Breast epithelium (tissue), 4 donors: ENCODE results near the gene TEX10. TPM values are rescaled to one million over a fixed set of nuclear protein-coding genes. Genes with fewer than 3 reads are reported as not detected.

Source experiments
- DNase-seq, 2 donors: peaks; one replicate each; pipeline ENCODE4 v3.0.0-alpha.2; 2019; ENCODE audit warnings: low spot score in 2 of 2
- H3K27ac ChIP-seq, 2 donors: fragments of 200-600 bp; sonication (generic) in 1 of 2; one replicate each; pipeline ENCODE4 v1.5.1; 2016 to 2019; ENCODE audit warnings: mild to moderate bottlenecking in 1 of 2
- H3K27me3 ChIP-seq, 2 donors: fragments of 200-600 bp; sonication (generic) in 1 of 2; one replicate each; pipeline versions ENCODE4 v1.5.1 to v1.6.0; 2017 to 2019; ENCODE audit warnings: control low read depth in 1 of 2, mild to moderate bottlenecking in 1 of 2
- H3K36me3 ChIP-seq: fragments of 200-600 bp; one replicate; pipeline ENCODE4 v1.5.1; 2019
- H3K4me1 ChIP-seq, 2 donors: fragments of 200-600 bp; sonication (generic); one replicate each; pipeline ENCODE4 v1.5.1; 2016 to 2019; ENCODE audit warnings: control low read depth in 1 of 2
- H3K4me3 ChIP-seq, 3 donors: fragments of 200-600 bp; sonication (generic); 1 replicate in 2 of 3; 2 replicates in 1 of 3; pipeline ENCODE4 v1.5.1; 2016 to 2019; ENCODE audit warnings: mild to moderate bottlenecking in 3 of 3, moderate library complexity in 2 of 3
- H3K9me3 ChIP-seq, 2 donors: fragments of 200-600 bp; sonication (generic) in 1 of 2; one replicate each; pipeline ENCODE4 v1.5.1; 2016 to 2019; ENCODE audit warnings: control low read depth in 1 of 2
- CTCF ChIP-seq, 3 donors: fragments of 450-650 bp; IDR thresholded peaks; one replicate each; pipeline ENCODE4 v1.5.1; 2016 to 2017; ENCODE audit warnings: antibody characterized with exemption in 3 of 3, mild to moderate bottlenecking in 3 of 3, moderate library complexity in 3 of 3
- POLR2A ChIP-seq: fragments of 450-650 bp; IDR thresholded peaks from one replicate; pipeline ENCODE4 v1.6.1; 2016; ENCODE audit warnings: antibody characterized with exemption, mild to moderate bottlenecking, moderate library complexity
- POLR2AphosphoS5 ChIP-seq, 3 donors: sonication (generic); formaldehyde crosslinking; IDR thresholded peaks; one replicate each; pipeline ENCODE4 v1.6.1; 2017; ENCODE audit warnings: antibody characterized with exemption in 3 of 3
- intact Hi-C: fragments of 100-400 bp; cut with DNase I; formaldehyde crosslinking; loops from one replicate; pipeline ENCODE4 v1.15.1; 2023; ENCODE audit warnings: low total_unique reads
- total RNA-seq, 3 donors: library from RNA; depleted of rRNA; stranded (reverse); fragments of >200 nt; gene quantifications; one replicate each; pipeline ENCODE4 v1.1.0, GENCODE V29; 2016

Gene TEX10
- total RNA-seq, 3 donors from 2014 or later: 13.8 to 30.4 (median 22.6) TPM

GRCh38 chr9:100315561-100315960, 37.2 kb downstream of the TEX10 start:
- no peak for DNase-seq
- no peaks in the 10 kb centered on the region for H3K4me1 ChIP-seq
- H3K36me3 ChIP-seq: no peaks in the 10 kb centered on the region
- H3K27ac ChIP-seq: no peak overlapping the region
- TF ChIP-seq POLR2A (no peak), POLR2AphosphoS5 (IDR thresholded peaks at IDR 0.05) (no peak), CTCF (IDR thresholded peaks at IDR 0.05) (no peak)
- H3K27me3 ChIP-seq: no peaks in the 10 kb centered on the region
- H3K4me3 ChIP-seq: no peak overlapping the region
- H3K9me3 ChIP-seq: no peaks in the 10 kb centered on the region
- intact Hi-C loops: no loop called here

DNA sequence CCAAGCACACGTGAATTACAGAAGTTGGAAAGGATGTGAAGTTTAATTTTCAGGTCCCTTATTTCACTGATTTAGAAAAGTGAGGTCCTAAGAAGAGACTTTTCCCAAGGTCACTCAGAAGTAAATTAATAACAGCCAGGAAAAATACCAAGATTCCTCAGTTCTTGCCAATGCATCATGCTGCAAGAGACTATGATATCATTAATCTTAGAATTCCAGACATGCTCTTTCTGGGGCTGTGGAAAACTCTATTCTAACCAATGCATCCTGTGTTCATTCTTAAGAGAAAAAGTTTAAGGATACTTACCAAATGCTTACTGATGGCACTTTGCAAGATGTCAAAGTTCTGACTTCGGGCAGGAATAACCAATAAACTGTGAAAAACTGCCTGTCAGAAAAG, 42.8 kb downstream of the TEX10 start:
- Histone ChIP-seq H3K4me3 (no peak overlapping the region), H3K4me1 (no peaks in the 10 kb centered on the region), H3K9me3 (no peaks in the 10 kb centered on the region), H3K27me3 (no peaks in the 10 kb centered on the region), H3K36me3 (no peaks in the 10 kb centered on the region), H3K27ac (no peak overlapping the region)
- intact Hi-C loops: no loop called here
- TF ChIP-seq CTCF (IDR thresholded peaks at IDR 0.05): no peak
- TF ChIP-seq POLR2AphosphoS5 (IDR thresholded peaks at IDR 0.05): no peak
- no peak for TF ChIP-seq POLR2A
- no peak for DNase-seq

- Histone ChIP-seq H3K36me3 (no peaks in the 10 kb centered on the region), H3K27ac (no peak overlapping the region)
- intact Hi-C loops: no loop called here
Observed at GRCh38 chr9:100308965-100309564, 43.7 kb downstream of the TEX10 start.

DNA sequence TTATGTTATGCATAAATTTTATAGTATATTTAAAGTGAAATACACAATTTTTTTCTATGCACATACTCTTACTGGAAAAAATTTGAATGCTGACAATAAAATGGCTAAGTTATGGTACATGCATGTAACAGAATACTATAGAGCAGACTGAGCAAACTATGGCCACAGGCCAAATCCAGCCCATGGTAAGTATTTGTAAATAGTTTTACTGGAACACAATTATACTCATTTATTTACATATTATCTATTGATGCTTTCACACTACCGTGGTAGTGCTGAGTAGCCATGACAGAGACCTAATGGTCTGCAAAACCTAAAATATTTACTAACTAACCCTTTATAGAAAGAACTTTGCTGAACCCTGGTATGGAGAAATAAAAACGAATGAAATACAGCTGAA, 45.7 kb downstream of the TEX10 start:
- no peak for DNase-seq
- no peak for TF ChIP-seq CTCF (IDR thresholded peaks at IDR 0.05)
- TF ChIP-seq POLR2AphosphoS5 (IDR thresholded peaks at IDR 0.05): no peak
- no peak for TF ChIP-seq POLR2A
- Histone ChIP-seq H3K36me3 (no peaks in the 10 kb centered on the region), H3K9me3 (no peaks in the 10 kb centered on the region), H3K27ac (no peak overlapping the region), H3K27me3 (no peaks in the 10 kb centered on the region), H3K4me1 (no peaks in the 10 kb centered on the region), H3K4me3 (no peak overlapping the region)
- intact Hi-C loops: no loop called here

More at GRCh38 chr9:100308965-100309564, 43.7 kb downstream of the TEX10 start:
- no peak for TF ChIP-seq CTCF (IDR thresholded peaks at IDR 0.05)
- TF ChIP-seq POLR2A: no peak
- no peak for TF ChIP-seq POLR2AphosphoS5 (IDR thresholded peaks at IDR 0.05)
- Histone ChIP-seq H3K27me3 (no peaks in the 10 kb centered on the region), H3K4me1 (no peaks in the 10 kb centered on the region), H3K4me3 (no peak overlapping the region), H3K9me3 (no peaks in the 10 kb centered on the region)
- no peak for DNase-seq

- TF ChIP-seq CTCF (IDR thresholded peaks at IDR 0.05) (no peak), POLR2A (no peak), POLR2AphosphoS5 (IDR thresholded peaks at IDR 0.05) (no peak)
- intact Hi-C loops: no loop called here
- Histone ChIP-seq H3K27me3 (no peaks in the 10 kb centered on the region), H3K9me3 (no peaks in the 10 kb centered on the region), H3K4me1 (no peaks in the 10 kb centered on the region), H3K27ac (no peak overlapping the region), H3K36me3 (no peaks in the 10 kb centered on the region), H3K4me3 (no peak overlapping the region)
- no peak for DNase-seq
Observed at GRCh38 chr9:100306283-100306682, 46.5 kb downstream of the TEX10 start.
